Endothelial cell (in vitro differentiated cells): Measurements from ENCODE around the gene BCAR3. TPM values are rescaled to one million over a fixed set of nuclear protein-coding genes. Genes with fewer than 3 reads are reported as not detected.

Experiments
- DNase-seq: peaks from one replicate; pipeline ENCODE4 v3.0.0; 2021; ENCODE audit warnings: low spot score
- H3K27ac Mint-ChIP-seq: one replicate; pipeline ENCODE4 v1.8.0; 2021; ENCODE audit warnings: mixed read lengths, inconsistent platforms; ENCODE audit not compliant: unreplicated experiment
- H3K27me3 Mint-ChIP-seq: one replicate; pipeline ENCODE4 v1.8.0; 2021; ENCODE audit warnings: mild to moderate bottlenecking, moderate library complexity, mixed read lengths, inconsistent platforms; ENCODE audit not compliant: unreplicated experiment
- H3K36me3 Mint-ChIP-seq: one replicate; pipeline ENCODE4 v1.8.0; 2021; ENCODE audit warnings: mild to moderate bottlenecking, low read depth, mixed read lengths, inconsistent platforms; ENCODE audit not compliant: unreplicated experiment
- H3K4me1 Mint-ChIP-seq: one replicate; pipeline ENCODE4 v1.8.0; 2021; ENCODE audit warnings: mild to moderate bottlenecking, mixed read lengths, inconsistent platforms; ENCODE audit not compliant: unreplicated experiment
- H3K4me3 Mint-ChIP-seq: one replicate; pipeline ENCODE4 v1.8.0; 2021; ENCODE audit warnings: mild to moderate bottlenecking, mixed read lengths, inconsistent platforms; ENCODE audit not compliant: unreplicated experiment
- H3K9me3 Mint-ChIP-seq: one replicate; pipeline ENCODE4 v1.8.0; 2021; ENCODE audit warnings: mixed read lengths, inconsistent platforms; ENCODE audit not compliant: unreplicated experiment
- total RNA-seq: library from RNA; stranded (reverse); fragmentation: NEBNext Ultra II Directional; extraction: Animal tissue kit (Norgen Biotek cat#: 25700); gene quantifications from one replicate; pipeline ENCODE4 v1.2.1, GENCODE V29; 2021; ENCODE audit not compliant: unreplicated experiment
- TF ChIP-seq, protein P1 (sequence below): fragments of 200-600 bp; sonication (generic); IDR thresholded peaks from one replicate; pipeline ENCODE4 v1.5.0; 2021; ENCODE audit warnings: antibody characterized with exemption; ENCODE audit not compliant: unreplicated experiment

BCAR3 gene
- total RNA-seq, 1 donor from 2014 or later, result 19.9 TPM

DNA sequence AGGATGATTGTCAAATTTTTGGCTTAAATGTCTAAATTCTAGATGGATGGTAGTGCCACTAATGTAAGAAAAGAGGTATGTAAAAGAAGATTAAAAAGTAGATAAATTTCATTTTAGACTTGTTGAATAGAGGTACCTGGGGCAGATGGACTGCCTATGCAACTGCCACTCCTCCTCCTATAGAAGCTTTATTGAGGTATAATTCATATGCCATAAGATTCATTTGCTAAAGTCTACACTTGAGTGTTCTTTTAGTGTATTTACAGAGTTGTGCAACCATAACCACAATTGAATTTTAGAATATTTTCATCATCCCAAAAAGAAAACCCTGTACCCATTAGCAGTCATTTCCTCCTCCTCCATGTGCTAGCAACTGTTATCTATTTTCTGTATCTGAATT lies 163.1 kb downstream of the BCAR3 start:
- no peak overlapping the region for H3K4me3 Mint-ChIP-seq
- peaks cover 21% of the 10 kb centered on the region for H3K4me1 Mint-ChIP-seq
- TF ChIP-seq, protein P1, sequence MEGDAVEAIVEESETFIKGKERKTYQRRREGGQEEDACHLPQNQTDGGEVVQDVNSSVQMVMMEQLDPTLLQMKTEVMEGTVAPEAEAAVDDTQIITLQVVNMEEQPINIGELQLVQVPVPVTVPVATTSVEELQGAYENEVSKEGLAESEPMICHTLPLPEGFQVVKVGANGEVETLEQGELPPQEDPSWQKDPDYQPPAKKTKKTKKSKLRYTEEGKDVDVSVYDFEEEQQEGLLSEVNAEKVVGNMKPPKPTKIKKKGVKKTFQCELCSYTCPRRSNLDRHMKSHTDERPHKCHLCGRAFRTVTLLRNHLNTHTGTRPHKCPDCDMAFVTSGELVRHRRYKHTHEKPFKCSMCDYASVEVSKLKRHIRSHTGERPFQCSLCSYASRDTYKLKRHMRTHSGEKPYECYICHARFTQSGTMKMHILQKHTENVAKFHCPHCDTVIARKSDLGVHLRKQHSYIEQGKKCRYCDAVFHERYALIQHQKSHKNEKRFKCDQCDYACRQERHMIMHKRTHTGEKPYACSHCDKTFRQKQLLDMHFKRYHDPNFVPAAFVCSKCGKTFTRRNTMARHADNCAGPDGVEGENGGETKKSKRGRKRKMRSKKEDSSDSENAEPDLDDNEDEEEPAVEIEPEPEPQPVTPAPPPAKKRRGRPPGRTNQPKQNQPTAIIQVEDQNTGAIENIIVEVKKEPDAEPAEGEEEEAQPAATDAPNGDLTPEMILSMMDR, result no peak
- no peak overlapping the region for H3K27ac Mint-ChIP-seq
- peaks cover 4% of the 10 kb centered on the region for H3K36me3 Mint-ChIP-seq
- H3K27me3 Mint-ChIP-seq, result peaks cover 5% of the 10 kb centered on the region
- no peak for DNase-seq
- no peaks in the 10 kb centered on the region for H3K9me3 Mint-ChIP-seq

DNA sequence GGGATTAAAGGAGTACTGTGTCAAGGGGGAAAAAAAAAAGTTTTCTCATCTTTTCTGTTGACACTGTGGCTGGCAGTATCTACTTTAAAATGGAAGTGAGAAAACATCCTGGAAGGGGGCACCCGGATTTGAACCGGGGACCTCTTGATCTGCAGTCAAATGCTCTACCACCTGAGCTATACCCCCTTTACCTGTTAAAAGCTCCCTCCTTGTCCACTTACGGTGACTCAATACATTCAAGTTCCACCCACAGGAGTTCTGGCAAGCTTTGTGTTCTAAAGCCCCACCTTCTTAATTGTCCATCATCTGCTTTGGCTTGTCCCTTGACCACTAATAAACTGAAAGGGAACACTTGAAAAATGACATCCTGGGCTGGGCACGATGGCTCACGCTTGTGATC lies 165.5 kb downstream of the BCAR3 start:
- H3K4me1 Mint-ChIP-seq, result peaks cover 18% of the 10 kb centered on the region
- peaks cover 5% of the 10 kb centered on the region for H3K27me3 Mint-ChIP-seq
- peaks cover 4% of the 10 kb centered on the region for H3K36me3 Mint-ChIP-seq
- peak overlapping the region; percentile 5 for H3K27ac Mint-ChIP-seq
- DNase-seq, result no peak
- no peaks in the 10 kb centered on the region for H3K9me3 Mint-ChIP-seq
- TF ChIP-seq, protein P1, result no peak
- no peak overlapping the region for H3K4me3 Mint-ChIP-seq

Other genes starting within 250 kb of the BCAR3 start
- gene FNBP1L, start 233.7 kb downstream of the BCAR3 start, total RNA-seq, result 107 TPM
- 61.8 TPM for gene DNTTIP2, start 197.4 kb upstream of the BCAR3 start, total RNA-seq
- 17.1 TPM for gene GCLM, start 227.6 kb upstream of the BCAR3 start, total RNA-seq